GM18526 (cell line): ENCODE data around the gene ARHGAP1.

Source experiments
- POLR2A ChIP-seq: IDR thresholded peaks from 3 replicates; pipeline ENCODE4 v1.6.1; 2011; ENCODE audit not compliant: insufficient read length; ENCODE audit errors: extremely low read depth

The ARHGAP1 gene

DNA sequence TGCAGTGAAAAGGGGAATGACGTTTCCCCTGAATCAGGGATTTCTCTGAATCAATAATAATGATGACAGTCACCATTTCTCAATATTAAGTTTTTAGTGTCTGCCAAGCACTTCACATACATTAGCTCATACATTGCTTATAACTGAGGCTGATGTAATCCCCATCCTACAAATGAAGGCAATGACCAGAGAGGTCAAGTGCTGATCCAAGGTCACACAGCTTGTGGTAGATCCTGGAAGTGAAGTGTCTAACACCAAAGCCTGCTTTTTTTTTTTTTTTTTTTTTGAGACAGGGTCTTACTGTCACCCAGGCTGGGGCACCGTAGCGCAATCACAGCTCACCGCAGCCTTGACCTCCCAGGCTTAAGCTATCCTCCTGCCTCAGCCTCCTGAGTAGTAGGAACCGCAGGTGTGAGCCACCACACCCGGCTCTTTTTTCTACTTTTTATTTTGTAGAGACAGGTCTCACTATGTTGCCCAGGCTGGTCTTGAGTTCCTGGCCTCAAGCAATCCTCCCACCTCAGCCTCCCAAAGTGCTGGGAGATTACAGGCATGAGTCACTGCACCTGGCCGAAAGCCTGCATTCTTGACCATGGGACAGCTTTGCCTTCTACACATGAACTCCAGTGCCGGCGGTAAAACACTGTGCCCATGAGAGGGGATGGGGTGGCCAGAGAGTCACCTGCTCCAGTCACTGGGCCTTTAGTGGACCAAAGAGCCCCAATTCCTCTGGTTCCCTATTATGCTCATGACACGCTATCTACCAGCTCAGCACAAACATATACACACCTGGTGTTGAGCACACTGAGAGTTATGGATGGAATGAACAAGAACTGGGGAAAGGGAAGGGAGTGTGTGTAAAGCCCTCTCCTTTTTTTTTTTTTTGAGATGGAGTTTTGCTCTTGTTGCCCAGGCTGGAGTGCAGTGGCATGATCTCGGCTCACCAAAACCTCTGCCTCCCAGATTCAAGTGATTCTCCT, 17.4 kb downstream of the ARHGAP1 start:
- no peak for TF ChIP-seq POLR2A

DNA sequence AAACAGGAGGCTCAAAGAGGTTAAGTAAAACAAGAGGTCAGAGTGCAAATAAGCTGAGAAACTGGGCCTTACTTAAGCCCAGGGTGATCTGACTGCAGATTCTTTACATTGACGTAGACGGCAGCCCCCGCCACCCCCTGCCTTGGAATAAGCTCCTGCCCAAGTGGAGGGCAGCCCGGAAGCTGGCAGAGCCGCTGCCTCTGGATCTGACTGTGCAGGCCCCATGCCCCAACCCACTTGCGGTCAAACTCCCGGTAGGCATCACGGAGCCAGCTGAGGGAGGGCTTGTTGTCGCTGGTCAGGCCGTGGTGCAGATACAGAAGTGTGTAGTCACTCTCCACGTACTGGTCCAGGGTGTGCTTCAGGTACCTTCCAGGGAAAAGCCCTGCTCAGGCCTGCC, 18.6 kb downstream of the ARHGAP1 start:
- no peak for TF ChIP-seq POLR2A

DNA sequence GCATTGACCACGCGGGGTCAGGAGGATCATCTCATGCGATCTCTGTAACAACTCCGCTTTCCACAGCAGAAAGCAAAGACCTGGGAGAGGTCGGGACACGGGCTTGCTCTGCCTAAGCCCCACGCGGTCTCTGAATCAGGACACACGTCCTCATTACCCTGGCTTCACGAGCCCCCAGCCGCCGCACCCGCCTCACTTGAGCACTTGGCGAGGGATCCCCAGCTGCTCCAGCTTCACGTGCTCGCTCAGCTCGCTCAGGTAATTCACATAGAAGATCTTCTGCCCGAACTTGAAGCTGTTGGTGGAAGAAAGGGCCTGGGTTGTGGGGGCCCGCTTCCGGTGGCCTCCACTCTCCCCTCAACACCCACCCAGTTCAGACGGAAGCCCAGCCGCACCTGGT, 19.6 kb downstream of the ARHGAP1 start:
- no peak for TF ChIP-seq POLR2A

DNA sequence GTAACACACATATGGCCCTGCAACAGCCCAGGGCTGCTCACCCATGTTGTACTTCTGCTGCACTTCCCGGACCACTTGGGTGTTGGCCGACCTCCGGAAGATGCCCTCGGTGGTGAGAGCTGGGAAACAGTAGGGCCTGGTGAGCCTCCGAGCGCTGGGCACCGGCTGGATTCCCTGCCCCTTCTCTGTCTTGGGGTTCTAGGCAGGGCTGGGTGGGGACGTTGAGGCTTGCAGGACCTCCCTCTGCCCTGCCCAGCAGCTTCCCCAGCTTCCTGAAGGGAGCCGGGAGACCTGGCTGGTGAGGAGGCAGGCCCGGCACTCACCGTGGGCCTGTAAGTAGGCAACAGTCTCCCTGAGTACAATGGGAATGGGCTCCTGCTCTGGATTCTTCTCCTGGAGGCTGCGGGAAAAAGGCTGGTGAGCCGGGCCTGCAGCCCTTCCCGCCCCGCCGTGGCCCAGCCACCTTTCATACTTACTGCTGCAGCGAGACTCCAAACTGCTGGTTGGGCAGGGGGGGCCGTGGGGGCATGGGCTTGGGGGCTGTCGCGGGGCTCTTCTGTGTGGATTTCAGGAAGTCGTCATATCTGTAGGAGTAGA, 20.2 kb downstream of the ARHGAP1 start:
- no peak for TF ChIP-seq POLR2A

DNA sequence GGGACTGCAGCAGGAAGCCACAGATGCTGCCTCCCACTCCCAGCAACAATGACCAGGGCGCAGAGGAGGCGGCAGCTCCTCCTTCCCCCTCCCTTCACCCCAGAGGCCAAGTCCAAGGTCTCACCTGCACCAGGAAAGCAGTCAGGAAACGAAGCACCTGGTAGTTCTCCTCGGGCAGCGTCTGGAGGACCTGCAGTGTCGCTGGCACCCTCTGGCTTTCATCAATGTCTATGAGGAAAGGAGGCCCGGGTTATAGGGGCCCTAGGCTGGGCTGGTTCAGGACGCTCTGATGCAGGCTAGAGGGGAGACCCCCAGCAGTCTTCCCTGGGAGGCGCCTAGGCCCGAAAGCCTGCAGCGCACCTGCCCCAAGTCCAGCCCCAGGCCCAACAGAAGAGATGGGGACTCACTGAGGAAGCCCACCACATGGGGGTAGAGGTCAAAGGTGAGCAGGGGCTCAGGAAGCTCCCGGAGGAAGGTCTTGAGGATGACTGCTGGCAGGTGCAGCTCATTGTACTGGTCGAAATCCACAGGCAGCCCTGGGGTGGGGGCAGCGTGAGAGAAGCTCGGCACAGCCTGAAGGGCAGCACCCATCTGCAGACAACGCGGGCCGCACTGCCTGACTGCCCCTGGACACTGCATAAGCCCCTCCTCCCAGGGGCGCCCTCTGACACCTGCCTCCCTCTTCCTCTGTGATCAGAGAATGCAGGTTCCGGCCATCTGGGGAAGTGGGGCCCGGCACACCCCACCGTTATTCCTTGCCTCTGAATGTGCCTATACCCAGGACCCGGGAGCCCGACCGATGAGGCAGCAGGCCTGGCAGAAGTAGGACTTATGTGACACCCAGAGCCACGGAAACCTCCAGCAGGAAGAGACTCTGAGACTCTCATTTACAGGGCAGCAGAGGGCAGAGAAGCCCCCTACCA, 20.9 kb downstream of the ARHGAP1 start:
- no peak for TF ChIP-seq POLR2A

DNA sequence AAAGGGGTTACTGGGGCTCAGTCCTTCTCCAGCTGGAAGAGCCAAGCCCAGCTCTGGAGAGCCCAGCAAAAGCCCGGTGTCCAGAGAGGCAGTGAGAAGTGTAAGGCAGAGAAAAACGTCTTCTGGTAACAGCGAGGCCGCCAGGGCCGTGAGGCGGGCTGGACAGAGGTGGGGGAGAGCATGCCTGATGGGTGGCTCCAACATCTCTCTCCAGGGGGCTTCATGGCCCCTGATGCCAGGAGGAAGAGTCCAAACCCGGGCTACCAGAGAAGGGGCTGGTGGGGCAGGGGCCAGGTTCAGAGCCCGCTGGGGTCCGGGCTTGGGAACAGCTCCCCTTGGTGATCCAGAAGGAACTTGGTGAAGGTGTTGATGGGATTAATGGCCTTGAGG, 21.7 kb downstream of the ARHGAP1 start:
- no peak for TF ChIP-seq POLR2A

DNA sequence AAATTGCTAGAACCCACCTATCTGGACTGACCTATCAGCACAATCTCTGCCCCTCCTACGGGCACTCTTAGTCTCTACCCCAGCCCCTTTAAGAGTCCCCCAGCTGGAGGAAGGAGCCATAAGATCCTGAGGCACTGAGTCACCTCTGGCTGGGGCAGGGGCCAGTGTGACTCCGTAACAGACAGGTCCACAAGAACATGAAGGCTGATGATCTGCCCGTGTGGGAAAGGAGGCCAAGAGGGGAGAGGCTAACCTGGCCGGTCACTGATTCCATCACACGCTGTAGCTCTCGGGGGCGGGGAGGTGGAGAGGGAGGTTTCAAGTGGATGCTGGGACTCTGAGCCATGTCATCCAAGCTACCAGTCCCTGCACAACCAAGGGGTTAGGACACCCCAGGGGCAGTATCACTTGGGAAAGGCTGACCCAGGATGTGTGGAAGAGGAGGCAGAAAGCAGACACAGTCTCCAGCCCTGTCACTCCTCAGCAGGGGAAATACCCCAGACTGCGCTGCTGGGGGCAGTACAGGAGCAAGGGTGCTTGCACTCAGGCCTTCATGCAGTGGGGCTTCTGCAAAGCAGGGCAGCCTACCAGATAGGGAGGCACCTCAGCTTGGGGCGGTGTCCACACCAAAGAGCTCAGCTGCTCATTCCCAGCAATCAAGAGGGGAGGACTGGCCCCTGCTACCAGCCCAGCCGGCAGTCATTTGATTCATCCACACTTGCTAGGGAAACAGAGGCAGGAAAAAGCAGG, 22.3 kb downstream of the ARHGAP1 start:
- TF ChIP-seq POLR2A: no peak

DNA sequence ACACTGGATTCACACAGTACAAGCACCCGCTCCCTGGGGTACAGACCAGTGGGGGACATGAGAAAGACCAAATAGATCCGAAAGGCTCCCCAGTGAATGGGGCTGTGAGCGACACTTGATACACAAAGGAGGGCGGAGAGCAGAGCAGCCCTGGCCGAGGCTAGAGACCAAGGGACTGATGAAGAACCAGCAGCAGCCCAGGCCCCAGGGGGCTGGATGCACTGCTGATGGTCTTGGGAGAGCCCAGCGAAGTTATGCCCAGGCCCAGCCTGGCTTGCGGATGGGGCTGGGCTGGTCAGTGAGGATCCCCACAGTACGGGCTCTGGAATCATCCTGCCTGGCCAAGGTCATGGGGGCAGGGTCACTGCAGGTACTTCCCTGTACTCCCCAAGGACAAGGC, 23.2 kb downstream of the ARHGAP1 start:
- TF ChIP-seq POLR2A: no peak

DNA sequence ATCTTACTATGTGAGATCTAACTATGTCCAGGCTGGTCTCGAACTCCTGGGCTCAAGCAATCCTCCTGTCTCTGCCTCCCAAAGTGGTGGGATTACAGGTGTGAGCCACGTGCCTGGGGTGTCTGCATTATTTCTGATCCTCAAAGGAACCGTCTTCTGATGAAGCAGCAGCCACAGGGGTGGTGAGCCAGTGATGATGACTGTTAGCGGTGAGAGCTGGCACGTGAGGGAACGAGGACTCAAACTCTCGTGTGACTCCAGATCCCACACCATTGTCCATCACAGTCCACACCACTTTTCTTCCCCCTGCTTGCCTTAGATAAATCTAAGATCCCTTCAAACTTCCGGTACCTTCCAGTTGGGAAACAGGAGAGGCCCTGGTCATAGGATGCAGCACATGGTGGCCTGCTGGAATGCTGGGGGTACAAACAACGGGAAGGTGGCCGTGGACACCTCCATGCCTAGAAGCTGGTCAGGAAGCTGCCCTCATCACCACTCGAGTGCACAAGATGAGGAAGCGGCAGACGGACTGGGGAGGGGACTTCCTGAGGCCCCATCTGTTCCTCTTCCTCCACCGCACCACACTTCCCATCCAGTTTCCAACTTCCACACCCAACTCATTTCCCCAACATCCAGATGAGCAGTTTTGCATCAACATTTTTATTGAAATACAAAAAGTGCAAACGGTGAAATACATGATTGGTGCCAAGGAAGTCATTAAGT, 23.8 kb downstream of the ARHGAP1 start:
- TF ChIP-seq POLR2A: no peak

DNA sequence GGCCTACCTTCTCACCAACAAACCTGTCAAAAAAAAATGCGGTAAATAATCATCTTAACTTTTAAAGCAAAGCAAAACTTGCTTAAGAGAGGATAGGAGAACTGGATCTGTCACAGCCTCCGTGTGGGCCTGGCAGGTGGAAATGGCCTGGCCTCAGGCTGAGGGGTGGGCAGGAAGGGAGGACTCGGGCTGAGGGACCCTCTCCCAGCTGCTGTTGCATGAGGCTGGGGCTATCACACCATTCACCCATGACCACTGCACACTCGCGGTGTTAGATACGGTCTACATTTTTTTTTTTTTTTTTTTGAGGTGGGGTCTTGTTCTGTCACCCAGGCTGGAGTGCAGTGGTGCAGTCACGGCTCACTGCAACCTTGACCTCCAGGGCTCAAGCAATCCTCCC, 24.5 kb downstream of the ARHGAP1 start:
- no peak for TF ChIP-seq POLR2A

DNA sequence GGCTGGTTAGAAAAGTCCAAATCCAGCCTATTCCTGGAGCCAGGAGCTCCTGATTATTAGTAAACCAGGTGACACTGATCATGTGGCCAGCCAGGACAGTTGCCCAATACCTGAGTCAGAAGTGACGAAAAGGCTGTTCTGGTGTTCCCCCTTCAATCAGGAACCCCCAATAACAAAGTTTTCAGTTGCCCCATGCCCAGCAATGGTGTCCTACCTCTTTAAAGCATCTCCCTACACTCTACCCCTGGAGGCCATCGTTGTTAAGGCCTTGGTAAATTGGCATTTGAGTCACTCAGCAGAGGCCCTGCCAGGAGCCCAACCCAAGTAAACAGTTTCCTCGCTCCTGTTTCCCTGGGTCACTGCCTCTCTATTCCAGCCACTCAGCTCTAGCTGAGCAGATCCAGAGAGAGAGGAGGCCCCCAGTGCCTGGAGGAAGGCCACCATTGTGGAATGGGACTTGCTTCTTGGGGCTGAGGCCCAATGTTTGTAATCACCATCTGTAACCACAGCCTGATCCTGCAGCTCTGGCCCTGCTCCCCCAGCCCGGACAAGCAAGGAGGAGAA, 25.0 kb downstream of the ARHGAP1 start:
- TF ChIP-seq POLR2A: no peak

DNA sequence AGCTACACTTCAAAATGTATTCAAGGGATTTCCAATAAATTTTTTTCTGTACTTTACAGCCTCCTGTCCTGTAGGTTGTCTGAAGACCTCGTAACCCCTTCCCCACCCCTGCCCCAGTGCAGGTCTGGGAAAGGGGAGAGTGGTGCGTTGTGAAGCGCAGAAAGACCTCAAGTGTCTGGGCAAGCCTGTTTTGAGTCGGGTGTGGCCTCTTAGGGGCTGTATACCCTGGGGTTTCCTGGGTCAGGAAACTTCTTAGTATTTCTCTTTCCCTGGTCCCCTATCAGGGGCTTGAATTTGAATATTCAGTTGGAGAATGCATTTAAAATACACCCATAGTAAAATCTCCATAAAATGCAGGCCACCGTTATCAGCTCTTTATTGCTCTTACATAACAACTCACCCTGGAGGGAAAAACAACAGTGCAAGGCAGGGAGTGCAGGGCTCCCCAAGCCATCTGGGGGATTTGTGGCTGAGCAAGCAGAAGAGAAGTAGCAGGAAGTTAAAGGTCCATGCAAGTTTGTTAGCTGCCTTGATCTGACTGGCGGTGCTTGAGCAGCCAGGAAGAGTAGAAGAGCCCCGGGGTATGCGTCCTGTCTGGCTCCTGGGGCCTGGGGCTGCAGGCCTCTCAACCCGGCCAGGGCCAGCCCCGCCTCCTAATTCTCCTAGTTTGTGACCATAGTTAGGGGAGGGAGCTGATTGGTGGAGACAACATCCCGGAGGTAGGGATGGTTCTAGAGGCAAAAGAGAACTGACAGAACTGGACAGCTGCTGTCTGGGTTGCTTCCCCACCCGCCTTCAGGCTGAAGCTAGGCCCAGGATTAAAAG, 25.7 kb downstream of the ARHGAP1 start:
- no peak for TF ChIP-seq POLR2A

DNA sequence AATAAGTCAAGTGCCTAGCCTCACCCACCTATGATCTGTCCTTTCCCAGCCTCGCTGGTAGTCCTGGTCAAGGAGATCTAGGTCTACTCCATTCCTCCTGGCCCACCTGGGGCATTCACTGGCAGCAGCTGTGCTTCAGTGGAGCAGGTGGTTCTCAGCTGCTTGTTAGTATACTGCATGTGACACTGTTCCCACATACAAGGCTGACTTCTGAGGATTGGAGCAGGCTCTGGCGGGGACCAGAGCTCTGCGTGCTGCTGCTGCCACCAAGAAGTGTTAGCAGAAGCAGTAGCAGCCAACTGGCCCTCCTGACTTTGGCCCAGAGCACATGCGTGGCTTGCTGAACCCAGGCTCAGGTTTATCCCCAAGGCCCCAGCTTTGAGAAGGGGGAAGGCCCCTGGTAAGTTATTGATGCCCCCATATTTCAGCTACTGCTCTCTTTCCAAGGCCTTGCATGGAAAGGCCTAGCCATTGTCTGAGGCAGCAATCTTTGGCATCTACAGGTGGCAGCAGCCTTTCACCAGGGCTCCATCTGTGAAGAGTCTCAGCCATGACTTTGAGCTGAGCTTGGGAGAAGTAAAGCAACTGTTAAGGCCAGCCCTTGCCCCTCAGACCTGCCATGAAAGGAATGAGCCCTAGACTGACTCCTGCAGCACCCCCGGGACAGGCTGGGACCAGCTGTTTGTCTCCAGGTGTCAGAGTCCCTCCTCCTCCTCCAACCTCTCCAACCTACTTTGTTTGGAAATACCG, 26.5 kb downstream of the ARHGAP1 start:
- TF ChIP-seq POLR2A: no peak

DNA sequence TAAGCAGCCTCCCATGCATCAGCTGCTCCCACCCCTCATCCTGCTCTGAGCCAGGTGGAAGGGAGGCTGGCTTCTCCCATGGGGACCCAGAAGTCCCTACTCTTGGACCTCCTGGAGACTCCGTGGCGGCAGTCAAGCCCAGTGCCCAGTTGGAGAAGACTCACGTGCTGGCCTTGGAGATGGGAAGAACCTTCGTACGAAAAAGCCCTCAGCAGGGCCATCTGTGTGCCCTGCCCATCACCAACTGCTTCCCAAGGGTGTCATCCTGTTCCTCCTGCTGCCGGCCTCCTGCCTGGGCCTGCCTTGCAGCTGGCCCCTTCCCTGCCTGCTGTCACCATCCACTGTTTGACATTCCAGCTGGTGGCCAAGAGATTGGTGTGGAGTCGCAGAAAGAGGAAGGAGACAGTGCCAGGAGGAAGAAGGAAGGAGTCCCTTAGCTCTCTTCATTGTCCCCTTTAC, 28.0 kb downstream of the ARHGAP1 start:
- TF ChIP-seq POLR2A: no peak
